Panc1 (cell line): ENCODE results near the gene UGGT2. TPM values are rescaled to one million over a fixed set of nuclear protein-coding genes. Genes with fewer than 3 reads are reported as not detected.

Source experiments
- ATAC-seq: fragments of 200-7000 bp; cut with Tn5 transposase; 2 replicates; pipeline ENCODE4 v1.9.1; 2020; ENCODE audit warnings: mild to moderate bottlenecking, moderate library complexity
- BruUV-seq: library from RNA; stranded (reverse); fragments of 400-500 nt; replicated peaks from 2 replicates; lab custom pipeline; 2021; lab: Mats Ljungman, UMichigan
- CTCF ChIA-PET: fragments of 300-600 bp; sonication (Branson Sonifier 250); formaldehyde crosslinking; loops from one replicate; lab custom pipeline; 2022; ENCODE audit warnings: antibody characterized with exemption; lab: Charles Lee
- POLR2A ChIA-PET: fragments of 300-600 bp; sonication (Branson Sonifier 250); formaldehyde crosslinking; loops from one replicate; lab custom pipeline; 2022; ENCODE audit warnings: antibody characterized with exemption; lab: Charles Lee
- DNase-seq: peaks from one replicate; pipeline ENCODE4 v3.0.0-alpha.2; 2010; ENCODE audit warnings: low read depth, low spot score
- H3K27ac ChIP-seq: 2 replicates; pipeline ENCODE4 v1.5.1; 2011; ENCODE audit warnings: mild to moderate bottlenecking, low read length, inconsistent platforms
- H3K27me3 ChIP-seq: fragments of 200-500 bp; sonication (Bioruptor generic); 2 replicates; pipeline ENCODE4 v1.6.0; 2014; ENCODE audit warnings: low read length, inconsistent platforms; ENCODE audit not compliant: control insufficient read depth, insufficient read depth
- H3K36me3 ChIP-seq: fragments of 200-500 bp; sonication (Bioruptor generic); 2 replicates; pipeline ENCODE4 v1.5.1; 2014; ENCODE audit warnings: inconsistent platforms, mild to moderate bottlenecking, low read length, moderate library complexity; ENCODE audit not compliant: control insufficient read depth, insufficient read depth
- H3K4me1 ChIP-seq: 2 replicates; pipeline ENCODE4 v1.5.1; 2011; ENCODE audit warnings: inconsistent platforms, mild to moderate bottlenecking, low read length, moderate library complexity; ENCODE audit not compliant: control insufficient read depth, insufficient read depth
- H3K4me3 ChIP-seq, 2 experiments: 2 replicates each; pipeline ENCODE4 v1.5.1; 2011 to 2012; ENCODE audit warnings: low read depth in 2 of 2, low read length in 2 of 2, mild to moderate bottlenecking in 2 of 2, inconsistent platforms in 1 of 2, moderate library complexity in 1 of 2
- H3K9me3 ChIP-seq: fragments of 200-500 bp; sonication (Bioruptor generic); 2 replicates; pipeline ENCODE4 v1.5.1; 2014; ENCODE audit warnings: low read depth, mild to moderate bottlenecking, inconsistent platforms, low read length, moderate library complexity; ENCODE audit not compliant: control insufficient read depth, insufficient read depth
- CTCF ChIP-seq: fragments of 450-650 bp; IDR thresholded peaks from 2 replicates; pipeline ENCODE4 v1.5.1; 2017; ENCODE audit warnings: mild to moderate bottlenecking
- POLR2AphosphoS5 ChIP-seq: IDR thresholded peaks from 2 replicates; pipeline ENCODE4 v1.6.1; 2012; ENCODE audit warnings: mild to moderate bottlenecking, low read depth, low read length, moderate library complexity
- REST ChIP-seq, 2 experiments: IDR thresholded peaks; 2 replicates each; pipeline ENCODE4 v1.6.1; 2011 to 2012; ENCODE audit warnings: low read depth in 2 of 2, control low read depth in 1 of 2, low read length in 1 of 2, mild to moderate bottlenecking in 1 of 2, moderate library complexity in 1 of 2; ENCODE audit not compliant: insufficient read depth in 1 of 2
- SIN3A ChIP-seq: IDR thresholded peaks from 2 replicates; pipeline ENCODE4 v1.6.1; 2012; ENCODE audit warnings: low read depth, mild to moderate bottlenecking, low read length, moderate library complexity, borderline replicate concordance; ENCODE audit not compliant: insufficient read depth
- TCF7L2 ChIP-seq: IDR thresholded peaks from 2 replicates; pipeline ENCODE4 v1.6.1; 2011; ENCODE audit warnings: mild to moderate bottlenecking, low read depth, low read length, inconsistent platforms
- in situ Hi-C: cut with HindIII; loops from 2 replicates; pipeline ENCODE4 v1.10.0; 2016; ENCODE audit warnings: low sequenced_read_pairs, low pct_unique_long_range_greater_than_20kb
- intact Hi-C: fragments of 100-400 bp; cut with micrococcal nuclease; formaldehyde crosslinking; loops from one replicate; pipeline ENCODE4 v1.10.0; 2022; ENCODE audit not compliant: unreplicated experiment
- total RNA-seq: library from RNA; stranded (reverse); gene quantifications from one replicate; pipeline ENCODE4 v1.2.1, GENCODE V29; 2021; ENCODE audit not compliant: unreplicated experiment

Gene UGGT2
- total RNA-seq, 1 experiment from 2014 or later: 22.9 TPM

GRCh38 chr13:95842898-95843297 is 210.3 kb downstream of the UGGT2 start:
- no TSS peak for BruUV-seq
- CTCF ChIA-PET: no interaction called here
- in situ Hi-C loops (no loop called here), intact Hi-C loops (no loop called here)
- TF ChIP-seq SIN3A (no peak), CTCF (no peak), TCF7L2 (no peak), POLR2AphosphoS5 (no peak), REST (IDR thresholded peaks at IDR 0.05; ENCODE audit: insufficient read depth in 1 of 2, low read depth in 2 of 2, low read length in 1 of 2) (no peak)
- Histone ChIP-seq H3K27ac (no peak overlapping the region), H3K4me1 (no peaks in the 10 kb centered on the region), H3K27me3 (no peaks in the 10 kb centered on the region), H3K4me3 (no peak overlapping the region), H3K36me3 (no peaks in the 10 kb centered on the region), H3K9me3 (no peaks in the 10 kb centered on the region)
- ATAC-seq: no peak
- DNase-seq: no peak
- POLR2A ChIA-PET: no interaction called here

GRCh38 chr13:95841894-95842293 is 211.3 kb downstream of the UGGT2 start:
- Histone ChIP-seq H3K4me1 (no peaks in the 10 kb centered on the region), H3K27me3 (no peaks in the 10 kb centered on the region), H3K27ac (no peak overlapping the region), H3K9me3 (no peaks in the 10 kb centered on the region), H3K4me3 (no peak overlapping the region), H3K36me3 (no peaks in the 10 kb centered on the region)
- ATAC-seq: no peak
- no peak for TF ChIP-seq REST (IDR thresholded peaks at IDR 0.05; ENCODE audit: insufficient read depth in 1 of 2, low read depth in 2 of 2, low read length in 1 of 2)
- TF ChIP-seq TCF7L2: no peak
- TF ChIP-seq SIN3A: no peak
- TF ChIP-seq POLR2AphosphoS5: no peak
- TF ChIP-seq CTCF: no peak
- no TSS peak for BruUV-seq
- DNase-seq: no peak
- in situ Hi-C loops: no loop called here
- CTCF ChIA-PET: no interaction called here
- intact Hi-C loops: no loop called here
- POLR2A ChIA-PET: no interaction called here
